Gastrocnemius medialis (tissue), 4 donors: Measurements from ENCODE around the gene UGDH.

Experiments
- POLR2A ChIP-seq, 2 donors: fragments of 450-650 bp; IDR thresholded peaks; one replicate each; pipeline ENCODE4 v1.6.1; 2017; ENCODE audit warnings: antibody characterized with exemption in 2 of 2, mild to moderate bottlenecking in 2 of 2, moderate library complexity in 2 of 2
- TF ChIP-seq, protein P1 (sequence below), 5 experiments: fragments of 450-650 bp in 3 of 5; fragments of 200-600 bp in 2 of 5; sonication (generic) in 2 of 5; IDR thresholded peaks in 4 of 5; conservative IDR thresholded peaks in 1 of 5; 1 replicate in 4 of 5; 2 replicates in 1 of 5; pipeline ENCODE4 v1.5.1; 2016 to 2019; ENCODE audit warnings: antibody characterized with exemption in 5 of 5, mild to moderate bottlenecking in 3 of 5, moderate library complexity in 3 of 5

DNA sequence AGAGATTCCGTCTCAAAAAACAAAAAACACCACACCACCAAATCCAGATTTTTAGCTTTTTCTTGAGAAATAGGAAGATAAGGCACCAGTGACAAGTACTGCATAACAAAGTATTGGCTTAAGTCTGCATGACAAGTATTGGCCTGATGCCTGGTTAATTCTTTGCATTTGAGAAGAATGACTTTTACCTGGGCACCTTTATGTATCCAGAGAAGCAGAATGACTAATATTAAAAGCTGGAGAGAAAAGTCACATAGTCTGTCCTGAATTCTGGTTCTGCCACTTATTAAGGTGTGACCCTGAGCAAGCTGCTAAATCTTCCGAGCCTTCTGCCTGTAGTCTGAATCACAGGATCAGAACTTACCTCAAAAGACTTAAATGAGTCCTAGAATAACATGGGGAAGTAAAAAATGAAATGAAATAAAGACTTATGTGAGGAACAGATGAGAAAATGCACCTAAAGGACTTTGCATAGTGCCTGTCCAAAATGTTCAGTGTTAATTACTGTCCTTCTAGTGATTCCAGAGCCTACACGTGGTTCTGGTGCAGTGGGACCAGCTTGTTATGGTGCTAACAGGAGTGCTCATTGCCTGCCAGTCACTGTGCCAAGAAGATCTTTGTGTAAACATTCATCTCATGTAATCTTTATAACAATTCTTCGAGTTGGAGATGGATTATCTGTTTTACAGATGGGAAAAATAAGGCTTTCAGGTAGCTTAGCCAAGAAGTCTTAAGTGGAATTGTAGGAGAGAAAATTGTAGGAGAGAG, 31.6 kb downstream of the UGDH start:
- TF ChIP-seq, protein P1, sequence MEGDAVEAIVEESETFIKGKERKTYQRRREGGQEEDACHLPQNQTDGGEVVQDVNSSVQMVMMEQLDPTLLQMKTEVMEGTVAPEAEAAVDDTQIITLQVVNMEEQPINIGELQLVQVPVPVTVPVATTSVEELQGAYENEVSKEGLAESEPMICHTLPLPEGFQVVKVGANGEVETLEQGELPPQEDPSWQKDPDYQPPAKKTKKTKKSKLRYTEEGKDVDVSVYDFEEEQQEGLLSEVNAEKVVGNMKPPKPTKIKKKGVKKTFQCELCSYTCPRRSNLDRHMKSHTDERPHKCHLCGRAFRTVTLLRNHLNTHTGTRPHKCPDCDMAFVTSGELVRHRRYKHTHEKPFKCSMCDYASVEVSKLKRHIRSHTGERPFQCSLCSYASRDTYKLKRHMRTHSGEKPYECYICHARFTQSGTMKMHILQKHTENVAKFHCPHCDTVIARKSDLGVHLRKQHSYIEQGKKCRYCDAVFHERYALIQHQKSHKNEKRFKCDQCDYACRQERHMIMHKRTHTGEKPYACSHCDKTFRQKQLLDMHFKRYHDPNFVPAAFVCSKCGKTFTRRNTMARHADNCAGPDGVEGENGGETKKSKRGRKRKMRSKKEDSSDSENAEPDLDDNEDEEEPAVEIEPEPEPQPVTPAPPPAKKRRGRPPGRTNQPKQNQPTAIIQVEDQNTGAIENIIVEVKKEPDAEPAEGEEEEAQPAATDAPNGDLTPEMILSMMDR (IDR thresholded peaks at IDR 0.05 in 4 of 5, conservative IDR thresholded peaks at IDR 0.05 in 1 of 5), result no peak
- no peak for TF ChIP-seq POLR2A (IDR thresholded peaks at IDR 0.05)
